A673 (cell line): Measurements from ENCODE around the gene FBXO3. TPM values are rescaled to one million over a fixed set of nuclear protein-coding genes. Genes with fewer than 3 reads are reported as not detected.

Experiments used
- BruUV-seq: library from RNA; stranded (reverse); fragments of 400-500 nt; replicated peaks from 2 replicates; lab custom pipeline; 2021; lab: Mats Ljungman, UMichigan
- CTCF ChIA-PET: fragments of 300-600 bp; sonication (Branson Sonifier 250); formaldehyde crosslinking; loops from one replicate; lab custom pipeline; 2022; ENCODE audit warnings: antibody characterized with exemption; lab: Charles Lee
- POLR2A ChIA-PET: fragments of 300-600 bp; sonication (Branson Sonifier 250); formaldehyde crosslinking; loops from one replicate; lab custom pipeline; 2022; ENCODE audit warnings: antibody characterized with exemption; ENCODE audit not compliant: low non-redundant PET; lab: Charles Lee
- DNase-seq: peaks from one replicate; pipeline ENCODE4 v3.0.0-alpha.2; 2015; ENCODE audit warnings: low spot score
- H3K27ac ChIP-seq: fragments of 200-600 bp; sonication (generic); 2 replicates; pipeline ENCODE4 v1.5.1; 2016; ENCODE audit warnings: mixed run types, low read depth, mild to moderate bottlenecking, mixed read lengths, antibody characterized with exemption, low read length; ENCODE audit not compliant: poor library complexity, severe bottlenecking
- H3K27me3 ChIP-seq: fragments of 200-600 bp; sonication (generic); replicated peaks from 2 replicates; pipeline ENCODE4 v1.6.1; 2017; ENCODE audit warnings: mixed run types, low read depth, mild to moderate bottlenecking, mixed read lengths, antibody characterized with exemption, low read length; ENCODE audit not compliant: insufficient read depth, poor library complexity
- H3K36me3 ChIP-seq: fragments of 200-600 bp; sonication (generic); 2 replicates; pipeline ENCODE4 v1.6.1; 2016; ENCODE audit warnings: mixed run types, mild to moderate bottlenecking, mixed read lengths, antibody characterized with exemption, low read length; ENCODE audit not compliant: insufficient read depth, poor library complexity, severe bottlenecking
- H3K4me1 ChIP-seq: fragments of 200-600 bp; sonication (generic); 2 replicates; pipeline ENCODE4 v1.6.1; 2017; ENCODE audit warnings: mixed run types, mild to moderate bottlenecking, mixed read lengths, antibody characterized with exemption, low read length; ENCODE audit not compliant: insufficient read depth, poor library complexity, severe bottlenecking
- H3K4me3 ChIP-seq: fragments of 200-600 bp; sonication (generic); 2 replicates; pipeline ENCODE4 v1.5.1; 2016; ENCODE audit warnings: low read depth, mixed run types, mild to moderate bottlenecking, mixed read lengths, low read length; ENCODE audit not compliant: poor library complexity, severe bottlenecking
- H3K9me3 ChIP-seq: fragments of 200-600 bp; sonication (generic); 2 replicates; pipeline ENCODE4 v1.6.1; 2016; ENCODE audit warnings: mixed run types, low read depth, mild to moderate bottlenecking, mixed read lengths, antibody characterized with exemption, low read length; ENCODE audit not compliant: poor library complexity, severe bottlenecking
- EZH2 ChIP-seq: fragments of 200-600 bp; sonication (generic); IDR thresholded peaks from 2 replicates; pipeline ENCODE4 v1.6.1; 2017; ENCODE audit warnings: borderline replicate concordance, low read depth, mild to moderate bottlenecking, mixed read lengths, antibody characterized with exemption, low read length; ENCODE audit not compliant: poor library complexity, severe bottlenecking
- intact Hi-C: fragments of 100-400 bp; cut with micrococcal nuclease; formaldehyde crosslinking; loops from one replicate; pipeline ENCODE4 v1.10.0; 2022; ENCODE audit not compliant: unreplicated experiment
- total RNA-seq: library from RNA; stranded (reverse); gene quantifications from 2 replicates; pipeline ENCODE4 v1.2.3, GENCODE V29; 2021
- TF ChIP-seq, protein P1 (sequence below): fragments of 300-800, 200-600 bp; sonication (generic); conservative IDR thresholded peaks from 2 replicates; pipeline ENCODE4 v1.5.1; 2017; ENCODE audit warnings: low read depth, mild to moderate bottlenecking, antibody characterized with exemption, low read length, moderate library complexity, mixed read lengths

The FBXO3 gene
- total RNA-seq, 1 experiment from 2014 or later, result 59.2 TPM

DNA sequence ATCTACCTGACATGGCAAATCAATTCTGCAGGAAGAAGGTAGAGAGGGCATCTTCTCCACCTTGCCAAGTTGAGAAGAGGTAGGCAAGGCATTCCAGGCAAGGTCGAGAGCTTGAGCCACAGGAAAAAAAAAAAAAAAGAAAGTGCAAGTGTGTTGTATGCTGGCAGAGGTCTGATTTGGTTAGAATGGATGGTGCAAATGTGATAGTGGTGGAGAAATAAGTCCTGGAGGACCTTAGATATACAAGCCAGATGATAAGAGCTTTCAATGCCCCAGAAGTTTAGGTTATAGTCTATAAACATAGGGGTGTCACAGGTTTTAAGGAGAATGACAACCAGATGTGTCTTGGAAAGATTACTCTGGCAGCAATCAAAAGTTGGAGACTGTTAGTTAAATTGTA, 1.4 kb downstream of the FBXO3 start:
- no TSS peak for BruUV-seq
- ChIA-PET CTCF (no interaction called here), POLR2A (interaction anchor here (0.5 to 0.6 kb wide), 2 partner anchors 511 to 661 kb away, joined by 3 to 4 read pairs; no protein-coding TSS in a partner anchor)
- TF ChIP-seq, protein P1, sequence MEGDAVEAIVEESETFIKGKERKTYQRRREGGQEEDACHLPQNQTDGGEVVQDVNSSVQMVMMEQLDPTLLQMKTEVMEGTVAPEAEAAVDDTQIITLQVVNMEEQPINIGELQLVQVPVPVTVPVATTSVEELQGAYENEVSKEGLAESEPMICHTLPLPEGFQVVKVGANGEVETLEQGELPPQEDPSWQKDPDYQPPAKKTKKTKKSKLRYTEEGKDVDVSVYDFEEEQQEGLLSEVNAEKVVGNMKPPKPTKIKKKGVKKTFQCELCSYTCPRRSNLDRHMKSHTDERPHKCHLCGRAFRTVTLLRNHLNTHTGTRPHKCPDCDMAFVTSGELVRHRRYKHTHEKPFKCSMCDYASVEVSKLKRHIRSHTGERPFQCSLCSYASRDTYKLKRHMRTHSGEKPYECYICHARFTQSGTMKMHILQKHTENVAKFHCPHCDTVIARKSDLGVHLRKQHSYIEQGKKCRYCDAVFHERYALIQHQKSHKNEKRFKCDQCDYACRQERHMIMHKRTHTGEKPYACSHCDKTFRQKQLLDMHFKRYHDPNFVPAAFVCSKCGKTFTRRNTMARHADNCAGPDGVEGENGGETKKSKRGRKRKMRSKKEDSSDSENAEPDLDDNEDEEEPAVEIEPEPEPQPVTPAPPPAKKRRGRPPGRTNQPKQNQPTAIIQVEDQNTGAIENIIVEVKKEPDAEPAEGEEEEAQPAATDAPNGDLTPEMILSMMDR, result no peak
- TF ChIP-seq EZH2, result no peak
- Histone ChIP-seq H3K4me1 (peaks cover 30% of the 10 kb centered on the region), H3K9me3 (no peaks in the 10 kb centered on the region), H3K27me3 (no peaks in the 10 kb centered on the region), H3K4me3 (peak overlapping the region; percentile 73), H3K27ac (no peak overlapping the region), H3K36me3 (peaks cover 19% of the 10 kb centered on the region)
- intact Hi-C loops, result no loop called here
- no peak for DNase-seq

DNA sequence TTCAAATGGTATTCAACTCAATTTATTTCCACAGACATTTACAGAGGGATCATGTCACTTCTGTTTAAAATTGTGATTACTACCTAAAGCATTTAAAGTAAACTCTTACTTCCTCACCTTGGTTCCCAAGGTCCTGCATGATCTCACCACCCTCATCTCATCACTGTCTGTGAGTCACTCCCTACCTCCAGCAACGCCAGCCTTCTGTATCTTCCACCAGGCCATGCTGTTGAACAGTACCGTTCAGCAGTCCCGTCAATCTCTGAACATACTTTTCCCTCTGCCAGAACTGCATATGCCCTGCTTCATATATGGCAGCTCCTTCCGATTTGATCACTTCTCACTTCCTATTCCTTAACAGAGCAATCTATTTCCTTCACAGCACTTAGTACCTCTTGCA, 2.0 kb downstream of the FBXO3 start:
- CTCF ChIA-PET, result interaction anchor here (0.5 kb wide), 1 partner anchor 97 kb away, joined by 7 read pairs; no protein-coding TSS in a partner anchor
- TF ChIP-seq EZH2, result no peak
- TF ChIP-seq, protein P1, result no peak

DNA sequence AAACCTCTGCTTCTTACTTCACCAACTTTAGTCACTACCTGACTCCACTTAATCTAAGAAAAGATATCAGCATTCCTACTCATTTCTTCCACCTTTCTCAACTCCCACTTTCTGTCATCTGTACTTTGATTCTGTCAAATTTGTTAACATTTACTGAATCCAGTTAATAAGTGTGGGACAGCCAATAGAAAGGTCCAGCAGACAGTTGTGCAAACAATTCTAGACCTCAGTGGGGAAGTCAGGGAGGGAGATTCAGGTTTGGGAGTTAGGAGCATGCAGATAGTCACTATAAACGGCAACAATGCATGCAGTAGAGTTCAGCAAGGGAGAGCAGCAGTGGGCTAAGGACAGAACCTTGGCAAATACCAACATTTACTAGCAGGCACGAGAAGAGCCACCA, 4.1 kb downstream of the FBXO3 start:
- no peak for DNase-seq
- H3K36me3 ChIP-seq, result peaks cover 41% of the 10 kb centered on the region
- H3K27me3 ChIP-seq, result no peaks in the 10 kb centered on the region
- ChIA-PET POLR2A (no interaction called here), CTCF (no interaction called here)
- TF ChIP-seq, protein P1, result no peak
- TF ChIP-seq EZH2, result no peak
- intact Hi-C loops, result no loop called here
- H3K27ac ChIP-seq, result no peak overlapping the region
- no TSS peak for BruUV-seq
- no peaks in the 10 kb centered on the region for H3K9me3 ChIP-seq
- H3K4me3 ChIP-seq, result no peak overlapping the region
- H3K4me1 ChIP-seq, result peaks cover 18% of the 10 kb centered on the region

More for the DNA sequence above, 2.0 kb downstream of the FBXO3 start:
- Histone ChIP-seq H3K27me3 (no peaks in the 10 kb centered on the region), H3K36me3 (peaks cover 24% of the 10 kb centered on the region), H3K4me3 (no peak overlapping the region), H3K4me1 (peaks cover 28% of the 10 kb centered on the region), H3K9me3 (no peaks in the 10 kb centered on the region), H3K27ac (no peak overlapping the region)
- POLR2A ChIA-PET, result interaction anchor here (0.5 to 0.6 kb wide), 2 partner anchors 510 to 662 kb away, joined by 3 to 4 read pairs; no protein-coding TSS in a partner anchor
- intact Hi-C loops, result no loop called here
- no TSS peak for BruUV-seq
- no peak for DNase-seq
